GM12801 (cell line): ENCODE results near the gene TRMT44.

Source experiments
- TF ChIP-seq, protein P1 (sequence below): IDR thresholded peaks from one replicate; pipeline ENCODE4 v1.5.1; 2011; ENCODE audit warnings: control low read depth; ENCODE audit not compliant: insufficient read length; ENCODE audit errors: extremely low read depth

The TRMT44 gene

DNA sequence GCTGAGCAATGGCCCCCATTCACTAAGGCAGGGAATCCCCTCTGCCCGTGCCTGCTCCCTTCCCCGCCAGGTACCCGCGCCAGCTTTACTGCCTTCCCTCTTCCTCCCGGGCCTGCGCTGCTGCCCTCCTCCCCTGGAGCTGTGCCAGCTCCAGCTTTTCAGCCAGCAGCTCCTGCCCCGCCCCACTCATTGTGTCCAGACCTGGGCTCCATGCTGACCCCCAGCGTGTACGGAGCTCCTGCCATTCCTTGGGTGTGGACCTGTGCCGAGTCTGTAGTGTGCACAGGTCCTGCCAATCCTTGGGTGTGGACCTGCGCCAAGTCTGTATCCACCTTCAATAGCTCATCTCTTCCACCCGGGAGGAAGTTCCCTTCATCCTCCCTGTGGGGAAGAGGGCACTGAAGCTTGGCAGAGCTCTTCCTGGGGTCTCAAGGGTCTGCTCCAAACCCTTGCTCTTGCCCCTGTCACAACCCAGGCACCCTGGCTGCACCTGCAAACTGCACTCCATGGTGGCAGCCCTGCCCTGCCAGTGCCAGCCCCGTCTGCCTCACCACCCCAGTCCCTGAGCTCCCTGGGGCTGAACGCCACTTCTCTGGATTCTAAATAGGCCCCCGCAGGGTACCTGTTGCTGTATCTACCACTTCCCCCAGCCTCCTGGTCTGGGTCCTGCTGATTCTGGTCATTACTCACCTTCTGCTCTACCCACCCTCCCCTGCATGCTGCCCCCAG lies 63.9 kb downstream of the TRMT44 start:
- TF ChIP-seq, protein P1, sequence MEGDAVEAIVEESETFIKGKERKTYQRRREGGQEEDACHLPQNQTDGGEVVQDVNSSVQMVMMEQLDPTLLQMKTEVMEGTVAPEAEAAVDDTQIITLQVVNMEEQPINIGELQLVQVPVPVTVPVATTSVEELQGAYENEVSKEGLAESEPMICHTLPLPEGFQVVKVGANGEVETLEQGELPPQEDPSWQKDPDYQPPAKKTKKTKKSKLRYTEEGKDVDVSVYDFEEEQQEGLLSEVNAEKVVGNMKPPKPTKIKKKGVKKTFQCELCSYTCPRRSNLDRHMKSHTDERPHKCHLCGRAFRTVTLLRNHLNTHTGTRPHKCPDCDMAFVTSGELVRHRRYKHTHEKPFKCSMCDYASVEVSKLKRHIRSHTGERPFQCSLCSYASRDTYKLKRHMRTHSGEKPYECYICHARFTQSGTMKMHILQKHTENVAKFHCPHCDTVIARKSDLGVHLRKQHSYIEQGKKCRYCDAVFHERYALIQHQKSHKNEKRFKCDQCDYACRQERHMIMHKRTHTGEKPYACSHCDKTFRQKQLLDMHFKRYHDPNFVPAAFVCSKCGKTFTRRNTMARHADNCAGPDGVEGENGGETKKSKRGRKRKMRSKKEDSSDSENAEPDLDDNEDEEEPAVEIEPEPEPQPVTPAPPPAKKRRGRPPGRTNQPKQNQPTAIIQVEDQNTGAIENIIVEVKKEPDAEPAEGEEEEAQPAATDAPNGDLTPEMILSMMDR = no peak

GRCh38 chr4:8505229-8505628 lies 64.7 kb downstream of the TRMT44 start:
- TF ChIP-seq, protein P1 = no peak

- TF ChIP-seq, protein P1 = no peak
These were observed 65.4 kb downstream of the TRMT44 start for GRCh38 chr4:8506006-8506372.

DNA sequence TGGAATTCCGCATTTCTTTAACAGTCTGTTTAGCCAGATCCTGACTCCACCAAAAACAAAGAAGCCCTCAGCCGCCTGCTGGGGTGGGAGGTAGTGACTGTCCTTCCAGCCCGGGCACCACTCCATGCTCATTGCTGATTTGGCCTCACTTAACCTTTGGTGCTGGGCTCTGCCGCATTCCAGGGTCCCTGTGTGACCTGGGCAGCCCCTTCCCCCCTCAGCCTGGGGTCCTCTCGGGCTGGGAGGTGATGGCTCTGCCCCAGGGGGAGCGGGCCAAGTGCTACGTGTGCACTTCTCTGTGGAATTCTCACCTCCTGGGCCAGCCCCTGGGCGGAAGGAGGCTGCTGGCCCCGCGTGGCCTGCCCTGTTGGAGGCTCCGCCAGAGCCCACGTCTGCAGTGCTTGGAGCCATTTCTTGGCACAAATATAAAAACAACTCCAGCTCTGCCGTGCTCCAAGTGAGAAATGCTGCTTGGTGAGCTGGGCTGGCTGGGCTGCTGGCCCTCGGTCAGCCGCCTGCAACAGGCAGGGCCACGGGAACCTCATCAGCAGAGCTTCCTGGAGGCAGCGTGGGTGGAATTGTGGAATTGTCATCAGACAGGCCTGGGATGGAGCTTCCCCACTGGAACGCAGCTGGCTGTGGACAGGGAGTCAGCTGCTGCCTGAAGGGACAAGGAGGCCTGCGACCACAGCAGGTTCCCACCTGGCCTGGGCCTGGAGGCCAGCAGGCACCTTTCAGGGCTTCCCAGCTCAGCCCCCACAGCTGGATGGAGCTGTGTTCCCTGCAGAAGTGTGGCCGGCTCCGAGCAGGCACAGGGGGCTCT lies 66.0 kb downstream of the TRMT44 start:
- TF ChIP-seq, protein P1 = no peak

- TF ChIP-seq, protein P1 = no peak
These were observed 66.6 kb downstream of the TRMT44 start for GRCh38 chr4:8507196-8507570.

DNA sequence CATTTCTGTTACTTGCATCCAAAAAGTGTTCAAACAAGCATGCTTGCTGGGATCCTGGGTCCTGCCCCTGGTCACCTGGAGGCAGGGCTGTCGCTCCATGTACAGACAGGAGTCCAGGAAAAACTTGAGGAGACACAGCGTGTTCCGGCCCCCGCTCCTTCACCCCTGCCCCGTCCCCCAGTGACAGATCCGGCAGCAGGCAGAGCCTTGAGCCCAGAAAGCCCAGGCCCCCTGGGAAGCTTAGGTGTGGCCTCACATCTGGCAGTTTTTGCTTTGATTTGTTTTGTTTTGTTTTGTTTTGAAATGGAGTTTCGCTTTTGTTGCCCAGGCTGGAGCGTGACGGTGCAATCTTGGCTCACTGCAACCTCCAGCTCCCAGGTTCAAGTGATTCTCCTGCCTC lies 67.0 kb downstream of the TRMT44 start:
- TF ChIP-seq, protein P1 = no peak

- TF ChIP-seq, protein P1 = no peak
These were observed 67.7 kb downstream of the TRMT44 start for GRCh38 chr4:8508266-8508665.
